NT2/D1 (cell line): Measurements from ENCODE around the gene BICD2.

Source experiments
- DNase-seq: peaks from one replicate; pipeline ENCODE4 v3.0.0-alpha.2; 2011; ENCODE audit warnings: low read depth, low spot score
- H3K27me3 ChIP-seq: 2 replicates; pipeline ENCODE4 v1.6.0; 2011; ENCODE audit warnings: mild to moderate bottlenecking; ENCODE audit not compliant: insufficient read length, insufficient read depth
- H3K36me3 ChIP-seq: 2 replicates; pipeline ENCODE4 v1.6.1; 2011; ENCODE audit warnings: mild to moderate bottlenecking, low read length, mixed read lengths; ENCODE audit not compliant: insufficient read depth, insufficient read length
- H3K4me1 ChIP-seq: 2 replicates; pipeline ENCODE4 v1.5.1; 2011; ENCODE audit not compliant: insufficient read depth, insufficient read length
- H3K4me3 ChIP-seq: 2 replicates; pipeline ENCODE4 v1.5.1; 2011; ENCODE audit warnings: low read depth; ENCODE audit not compliant: insufficient read length
- H3K9ac ChIP-seq: 2 replicates; pipeline ENCODE4 v1.6.0; 2011; ENCODE audit warnings: low read depth; ENCODE audit not compliant: insufficient read length
- H3K9me3 ChIP-seq: 2 replicates; pipeline ENCODE4 v1.5.1; 2011; ENCODE audit warnings: mild to moderate bottlenecking, low read length; ENCODE audit not compliant: insufficient read depth
- SUZ12 ChIP-seq: IDR thresholded peaks from 2 replicates; pipeline ENCODE4 v1.6.1; 2011; ENCODE audit not compliant: insufficient read length, insufficient read depth; ENCODE audit errors: extremely low read depth
- YY1 ChIP-seq: IDR thresholded peaks from 2 replicates; pipeline ENCODE4 v1.6.1; 2011; ENCODE audit not compliant: insufficient read length, insufficient read depth
- ZNF274 ChIP-seq: IDR thresholded peaks from 2 replicates; pipeline ENCODE4 v1.6.1; 2011; ENCODE audit warnings: mild to moderate bottlenecking, low read depth, low read length

BICD2 gene

DNA sequence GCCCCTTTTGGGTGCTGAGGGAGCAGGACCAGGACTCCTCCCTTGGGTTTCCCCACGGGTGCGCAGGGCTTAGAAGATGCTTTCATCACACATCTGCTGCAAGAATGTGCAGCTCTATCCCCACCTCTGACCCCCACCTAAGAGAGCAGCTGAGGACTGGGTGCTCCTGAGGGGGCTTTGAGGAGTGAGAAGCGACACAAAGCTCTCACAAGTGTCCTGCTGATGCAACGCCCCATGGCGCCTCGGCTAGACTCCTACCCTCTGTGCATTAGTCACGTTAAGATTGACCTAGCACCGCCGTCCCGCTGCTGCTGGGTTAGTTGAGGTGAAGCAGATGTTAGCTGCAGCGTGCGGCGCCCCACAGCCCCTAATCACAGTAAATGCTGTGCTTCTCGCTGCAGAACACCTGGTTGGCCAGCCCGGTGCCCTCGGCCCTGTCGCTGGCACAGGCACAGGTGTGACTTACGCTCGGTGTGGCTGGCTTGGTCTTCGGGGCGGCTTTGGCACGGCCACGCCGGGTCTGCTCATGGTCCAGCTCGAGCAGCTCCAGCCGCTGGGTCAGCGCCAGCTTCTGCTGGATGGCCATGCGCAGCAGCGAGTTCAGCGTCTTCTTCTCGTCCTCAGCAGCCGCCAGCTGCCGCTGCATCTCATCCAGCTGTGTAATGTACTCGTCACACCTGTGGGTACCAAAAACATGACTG is 49.7 kb downstream of the BICD2 start:
- DNase-seq, result no peak
- no peaks in the 10 kb centered on the region for H3K27me3 ChIP-seq
- peaks cover 100% of the 10 kb centered on the region for H3K36me3 ChIP-seq

DNA sequence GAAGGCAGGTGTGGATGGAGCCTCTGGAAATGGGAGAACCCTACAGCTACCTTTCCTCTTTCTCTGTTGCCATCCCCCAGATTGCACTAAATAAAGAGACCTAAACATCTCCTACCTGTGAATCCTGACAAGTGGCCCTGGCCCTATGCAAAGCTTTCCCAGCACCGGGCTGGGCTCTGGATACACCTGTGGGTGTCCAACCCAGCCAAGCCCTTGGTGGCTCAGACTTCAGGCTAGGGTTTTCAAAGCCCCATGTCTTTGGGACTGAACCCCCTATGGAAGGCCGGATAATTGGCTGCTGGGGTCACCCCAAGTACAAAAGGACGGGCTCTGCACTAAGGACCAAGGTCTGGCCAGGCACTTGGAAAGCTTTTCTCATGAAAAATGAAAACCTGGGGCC is 50.6 kb downstream of the BICD2 start:
- Histone ChIP-seq H3K9me3 (no peaks in the 10 kb centered on the region), H3K9ac (no peak overlapping the region), H3K4me3 (no peak overlapping the region), H3K27me3 (no peaks in the 10 kb centered on the region), H3K36me3 (peaks cover 100% of the 10 kb centered on the region), H3K4me1 (peaks cover 7% of the 10 kb centered on the region)
- DNase-seq, result no peak
- no peak for TF ChIP-seq SUZ12
- no peak for TF ChIP-seq ZNF274
- no peak for TF ChIP-seq YY1

More for the DNA sequence above, 49.7 kb downstream of the BICD2 start:
- H3K4me1 ChIP-seq, result peaks cover 7% of the 10 kb centered on the region
- no peak overlapping the region for H3K4me3 ChIP-seq
- no peaks in the 10 kb centered on the region for H3K9me3 ChIP-seq
- no peak for TF ChIP-seq ZNF274
- no peak for TF ChIP-seq SUZ12
- no peak for TF ChIP-seq YY1
- H3K9ac ChIP-seq, result no peak overlapping the region

GRCh38 chr9:92713528-92713927 is 51.1 kb downstream of the BICD2 start:
- no peak for DNase-seq
- peaks cover 7% of the 10 kb centered on the region for H3K4me1 ChIP-seq
- H3K36me3 ChIP-seq, result peaks cover 96% of the 10 kb centered on the region
- no peak for TF ChIP-seq YY1
- no peak for TF ChIP-seq SUZ12
- no peak for TF ChIP-seq ZNF274
- no peaks in the 10 kb centered on the region for H3K27me3 ChIP-seq
- H3K4me3 ChIP-seq, result no peak overlapping the region
- H3K9me3 ChIP-seq, result no peaks in the 10 kb centered on the region
- H3K9ac ChIP-seq, result no peak overlapping the region

DNA sequence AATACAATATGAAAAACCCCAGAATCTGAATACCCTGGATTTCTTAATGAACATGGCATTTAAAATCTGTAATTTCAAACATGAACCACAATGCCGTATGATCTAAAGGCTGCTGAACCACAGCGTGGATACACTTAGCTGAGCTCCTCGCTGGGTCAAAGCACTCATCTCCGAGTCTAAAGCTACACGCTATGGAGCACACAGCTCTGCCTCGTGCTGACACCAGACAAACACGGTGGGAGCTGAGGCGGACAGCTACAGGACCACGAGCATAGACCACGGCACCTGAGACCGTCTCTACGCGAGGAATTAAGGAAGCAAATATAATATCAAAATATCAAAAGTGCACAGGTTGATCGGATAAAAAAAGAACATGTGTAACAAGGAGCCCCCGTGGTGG is 51.9 kb downstream of the BICD2 start:
- H3K4me1 ChIP-seq, result peaks cover 7% of the 10 kb centered on the region
- H3K9ac ChIP-seq, result no peak overlapping the region
- TF ChIP-seq SUZ12, result no peak
- H3K9me3 ChIP-seq, result no peaks in the 10 kb centered on the region
- H3K27me3 ChIP-seq, result no peaks in the 10 kb centered on the region
- DNase-seq, result no peak
- peaks cover 89% of the 10 kb centered on the region for H3K36me3 ChIP-seq
- no peak overlapping the region for H3K4me3 ChIP-seq

DNA sequence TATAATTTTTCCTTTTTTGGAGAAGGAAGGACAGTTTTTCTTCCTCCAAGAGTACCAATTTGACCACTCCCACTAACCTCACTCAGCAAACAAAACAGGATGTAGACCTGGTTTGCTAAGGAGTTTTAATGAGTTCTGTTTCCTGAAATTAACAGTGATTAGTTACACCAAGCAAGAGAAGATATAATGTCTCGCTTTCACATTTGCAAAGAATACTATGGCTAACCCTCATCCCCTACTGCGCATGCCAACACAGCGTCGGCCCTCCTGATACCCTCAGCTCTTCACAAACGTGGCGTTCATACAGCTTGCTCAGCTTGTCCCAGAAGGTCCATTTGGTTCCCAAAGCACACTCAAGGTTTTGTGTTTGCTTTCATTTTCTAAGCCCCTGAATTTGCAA is 52.8 kb downstream of the BICD2 start:
- H3K9me3 ChIP-seq, result no peaks in the 10 kb centered on the region
- H3K4me3 ChIP-seq, result no peak overlapping the region
- H3K36me3 ChIP-seq, result peaks cover 80% of the 10 kb centered on the region
- no peak overlapping the region for H3K9ac ChIP-seq
- H3K4me1 ChIP-seq, result peaks cover 7% of the 10 kb centered on the region
- H3K27me3 ChIP-seq, result no peaks in the 10 kb centered on the region
- TF ChIP-seq ZNF274, result no peak
- TF ChIP-seq SUZ12, result no peak
- no peak for TF ChIP-seq YY1
- DNase-seq, result no peak

DNA sequence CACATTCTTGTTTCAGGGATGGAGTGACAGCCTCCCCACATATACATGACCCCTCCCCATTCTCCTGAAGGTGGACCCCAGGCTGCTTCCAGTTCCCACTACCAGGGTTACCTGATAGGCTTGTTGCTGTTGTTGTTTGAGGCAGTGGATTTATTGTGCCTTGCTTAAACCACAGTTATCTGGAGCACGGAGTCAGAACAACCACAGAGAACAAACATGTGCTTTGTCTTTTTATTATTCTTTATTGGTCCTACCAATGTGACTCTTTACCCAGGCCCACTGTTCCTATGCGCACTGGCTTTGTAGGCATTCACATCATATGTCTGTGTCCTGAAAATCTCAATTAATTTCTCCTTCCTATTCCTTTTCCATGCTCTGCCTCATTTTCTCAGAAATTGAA is 53.5 kb downstream of the BICD2 start:
- Histone ChIP-seq H3K36me3 (peaks cover 73% of the 10 kb centered on the region), H3K9me3 (no peaks in the 10 kb centered on the region), H3K9ac (no peak overlapping the region), H3K4me3 (no peak overlapping the region), H3K4me1 (peaks cover 7% of the 10 kb centered on the region), H3K27me3 (no peaks in the 10 kb centered on the region)
- TF ChIP-seq ZNF274 (no peak), SUZ12 (no peak)
- DNase-seq, result no peak

GRCh38 chr9:92710368-92710767 is 54.3 kb downstream of the BICD2 start:
- H3K4me3 ChIP-seq, result no peak overlapping the region
- DNase-seq, result no peak
- H3K36me3 ChIP-seq, result peaks cover 65% of the 10 kb centered on the region
- no peak overlapping the region for H3K9ac ChIP-seq
- no peaks in the 10 kb centered on the region for H3K27me3 ChIP-seq
- peaks cover 2% of the 10 kb centered on the region for H3K4me1 ChIP-seq
- H3K9me3 ChIP-seq, result no peaks in the 10 kb centered on the region
- TF ChIP-seq SUZ12 (no peak), ZNF274 (no peak)
